T-helper 9 cell (primary cell): ENCODE measurements around the gene DOCK10.

Experiments used
- DNase-seq: peaks from one replicate; pipeline ENCODE4 v3.0.0-alpha.2; 2020

DOCK10 gene

GRCh38 chr2:224817676-224818075, 224.6 kb downstream of the DOCK10 start:
- no peak for DNase-seq

- DNase-seq = no peak
These were observed 225.5 kb downstream of the DOCK10 start for GRCh38 chr2:224816816-224817215.

- no peak for DNase-seq
These were observed 228.7 kb downstream of the DOCK10 start for GRCh38 chr2:224813578-224813977.

GRCh38 chr2:224807153-224807964, 234.9 kb downstream of the DOCK10 start:
- DNase-seq = no peak

GRCh38 chr2:224803930-224804329, 238.3 kb downstream of the DOCK10 start:
- no peak for DNase-seq

- DNase-seq = no peak
These were observed 239.9 kb downstream of the DOCK10 start for GRCh38 chr2:224802407-224802806.

- DNase-seq = no peak
These were observed 240.9 kb downstream of the DOCK10 start for GRCh38 chr2:224801360-224801759.

GRCh38 chr2:224799691-224800090, 242.6 kb downstream of the DOCK10 start:
- DNase-seq = no peak

- no peak for DNase-seq
These were observed 244.1 kb downstream of the DOCK10 start for GRCh38 chr2:224798180-224798579.

- no peak for DNase-seq
These were observed 245.5 kb downstream of the DOCK10 start for GRCh38 chr2:224796695-224797305.

- DNase-seq = no peak
These were observed 248.3 kb downstream of the DOCK10 start for GRCh38 chr2:224793946-224794345.

- DNase-seq = no peak
These were observed 255.4 kb downstream of the DOCK10 start for GRCh38 chr2:224786848-224787247.

- DNase-seq = no peak
These were observed 260.9 kb downstream of the DOCK10 start for GRCh38 chr2:224781400-224781799.

GRCh38 chr2:224780823-224781222, 261.4 kb downstream of the DOCK10 start:
- DNase-seq = no peak

- DNase-seq = no peak
These were observed 262.2 kb downstream of the DOCK10 start for GRCh38 chr2:224780106-224780505.

- peak; percentile 39 for DNase-seq
These were observed 263.8 kb downstream of the DOCK10 start for GRCh38 chr2:224778474-224778877.

GRCh38 chr2:224777559-224777930, 264.7 kb downstream of the DOCK10 start:
- DNase-seq = no peak

GRCh38 chr2:224776795-224777558, 265.3 kb downstream of the DOCK10 start:
- no peak for DNase-seq

GRCh38 chr2:224775647-224776046, 266.6 kb downstream of the DOCK10 start:
- no peak for DNase-seq

- no peak for DNase-seq
These were observed 267.5 kb downstream of the DOCK10 start for GRCh38 chr2:224774735-224775134.

- no peak for DNase-seq
These were observed 269.8 kb downstream of the DOCK10 start for GRCh38 chr2:224772494-224772893.

- DNase-seq = no peak
These were observed 272.8 kb downstream of the DOCK10 start for GRCh38 chr2:224769489-224769888.

- DNase-seq = no peak
These were observed 277.6 kb downstream of the DOCK10 start for GRCh38 chr2:224764565-224765236.
